ENCODE measurements around the gene BDH2. TPM values are rescaled to one million over a fixed set of nuclear protein-coding genes. Genes with fewer than 3 reads are reported as not detected.

Gene BDH2
- total RNA-seq, 1 donor from 2014 or later: 27.2 TPM

GRCh38 chr4:103126126-103126525 is 26.5 kb upstream of the BDH2 start:
- H3K4me3 ChIP-seq: no peak overlapping the region
- H3K36me3 ChIP-seq: no peaks in the 10 kb centered on the region
- H3K27ac ChIP-seq (replicated peaks): no peak overlapping the region
- peaks cover 28% of the 10 kb centered on the region for H3K9me3 ChIP-seq (replicated peaks)
- intact Hi-C loops (cut with micrococcal nuclease): no loop called here
- no peak for TF ChIP-seq CTCF (IDR thresholded peaks at IDR 0.05; ENCODE audit: borderline replicate concordance)
- DNase-seq: no peak
- H3K4me1 ChIP-seq: no peaks in the 10 kb centered on the region
- no peaks in the 10 kb centered on the region for H3K27me3 ChIP-seq (ENCODE audit: low read depth)

- H3K4me1 ChIP-seq: no peaks in the 10 kb centered on the region
- intact Hi-C loops (cut with micrococcal nuclease): no loop called here
- no peaks in the 10 kb centered on the region for H3K36me3 ChIP-seq
- DNase-seq: no peak
- peaks cover 7% of the 10 kb centered on the region for H3K9me3 ChIP-seq (replicated peaks)
- no peak for TF ChIP-seq CTCF (IDR thresholded peaks at IDR 0.05; ENCODE audit: borderline replicate concordance)
- no peak overlapping the region for H3K4me3 ChIP-seq
- H3K27ac ChIP-seq (replicated peaks): no peak overlapping the region
- no peaks in the 10 kb centered on the region for H3K27me3 ChIP-seq (ENCODE audit: low read depth)
These were observed 23.5 kb upstream of the BDH2 start for GRCh38 chr4:103123114-103123513.

GRCh38 chr4:103118166-103118565 is 18.5 kb upstream of the BDH2 start:
- H3K4me3 ChIP-seq: no peak overlapping the region
- no peaks in the 10 kb centered on the region for H3K4me1 ChIP-seq
- H3K27ac ChIP-seq (replicated peaks): no peak overlapping the region
- H3K9me3 ChIP-seq (replicated peaks): no peaks in the 10 kb centered on the region
- TF ChIP-seq CTCF (IDR thresholded peaks at IDR 0.05; ENCODE audit: borderline replicate concordance): no peak
- no peaks in the 10 kb centered on the region for H3K27me3 ChIP-seq (ENCODE audit: low read depth)
- no peaks in the 10 kb centered on the region for H3K36me3 ChIP-seq
- no peak for DNase-seq
- intact Hi-C loops (cut with micrococcal nuclease): no loop called here

GRCh38 chr4:103111598-103111997 is 12.0 kb upstream of the BDH2 start:
- H3K27me3 ChIP-seq (ENCODE audit: low read depth): no peaks in the 10 kb centered on the region
- no peaks in the 10 kb centered on the region for H3K4me1 ChIP-seq
- H3K36me3 ChIP-seq: no peaks in the 10 kb centered on the region
- H3K27ac ChIP-seq (replicated peaks): no peak overlapping the region
- no peaks in the 10 kb centered on the region for H3K9me3 ChIP-seq (replicated peaks)
- TF ChIP-seq CTCF (IDR thresholded peaks at IDR 0.05; ENCODE audit: borderline replicate concordance): no peak
- intact Hi-C loops (cut with micrococcal nuclease): no loop called here
- no peak overlapping the region for H3K4me3 ChIP-seq
- DNase-seq: no peak

GRCh38 chr4:103108542-103108941 is 8.9 kb upstream of the BDH2 start:
- Histone ChIP-seq H3K4me1 (no peaks in the 10 kb centered on the region), H3K4me3 (no peak overlapping the region), H3K9me3 (replicated peaks) (no peaks in the 10 kb centered on the region), H3K27ac (replicated peaks) (no peak overlapping the region), H3K27me3 (ENCODE audit: low read depth) (no peaks in the 10 kb centered on the region), H3K36me3 (no peaks in the 10 kb centered on the region)
- TF ChIP-seq CTCF (IDR thresholded peaks at IDR 0.05; ENCODE audit: borderline replicate concordance): no peak
- no peak for DNase-seq
- intact Hi-C loops (cut with micrococcal nuclease): no loop called here

Measured in left ventricle myocardium inferior (tissue), 1 donor.